Measurements from ENCODE around the gene CFAP161. TPM values are rescaled to one million over a fixed set of nuclear protein-coding genes. Genes with fewer than 3 reads are reported as not detected.

Gene CFAP161
- total and polyA plus RNA-seq, 9 of the 15 experiments (the other 6 are each of a cell fraction or from before 2014, with no cell fraction given) = 25.8 to 83.3 (median 75.6) TPM

- peaks cover 11% of the 10 kb centered on the region; the same call in 1 of the 3 replicates for H3K36me3 ChIP-seq (ENCODE audit: control insufficient read depth, insufficient read depth, low read length)
- no peaks in the 10 kb centered on the region for H3K27me3 ChIP-seq (ENCODE audit: control insufficient read depth in 2 of 2, insufficient read depth in 2 of 2, low read length in 2 of 2)
- no peak overlapping the region for H3K4me3 ChIP-seq
- 0 out of 3 replicates have a peak, but pooled peaks cover 9% of the 10 kb centered on the region for H3K79me2 ChIP-seq (ENCODE audit: control insufficient read depth, insufficient read depth, low read length)
- H3K9me1 ChIP-seq (ENCODE audit: control insufficient read depth, insufficient read depth, low read length) = no peaks in the 10 kb centered on the region
- ChIA-PET POLR2A (interaction anchor here (0.9 kb wide), 1 partner anchor 12 kb away, joined by 4 read pairs; no protein-coding TSS in a partner anchor), CTCF (ENCODE audit: low intra/inter-chr PET ratio) (no interaction called here)
- 0 out of 3 replicates have a peak, but pooled peaks have one; percentile 39 for ATAC-seq
- FAIRE-seq = no peak
- DNase-seq (ENCODE audit: extremely low read depth in 1 of 4, low spot score in 3 of 4) = no peak
- in situ Hi-C loops (cut with MboI) = loop anchor here (25.0 kb wide), 1 partner anchor 652 kb away; no protein-coding TSS in a partner anchor
- no TSS peak for BruUV-seq (replicated peaks)
- WGBS (ENCODE audit: insufficient coverage, low coverage, missing lambda C conversion rate) = 15% methylated on average over 3 of the region's 3 CpGs
- H3K27ac ChIP-seq (ENCODE audit: extremely low read depth, low read depth, low read length) = peak overlapping the region; percentile 2; the same call in 1 of the 3 replicates
- H2AFZ ChIP-seq (ENCODE audit: low read depth, low read length) = no peak overlapping the region; the same call in 1 of the 2 replicates
- TF ChIP-seq RBM15 (IDR thresholded peaks at IDR 0.05; ENCODE audit: insufficient read depth, low read length) (no peak), MAZ (CRISPR knock-in tag; conservative IDR thresholded peaks at IDR 0.05 in 1 of 2, IDR thresholded peaks at IDR 0.05 in 1 of 2) (no peak), ILF3 (IDR thresholded peaks at IDR 0.05; ENCODE audit: borderline replicate concordance) (no peak), NCOA2 (IDR thresholded peaks at IDR 0.05; ENCODE audit: partially characterized antibody in 2 of 2) (peak in 1 of 2 experiments; percentile 52), TSHZ1 (CRISPR knock-in tag; IDR thresholded peaks at IDR 0.05) (no peak), GABPA (tag; conservative IDR thresholded peaks at IDR 0.05; ENCODE audit: low read depth) (no peak)
- no peak overlapping the region for H3K9ac ChIP-seq (ENCODE audit: insufficient read depth in 1 of 2, low read depth in 2 of 2, low read length in 2 of 2)
- no peaks in the 10 kb centered on the region for H4K20me1 ChIP-seq (replicated peaks; ENCODE audit: control insufficient read depth, insufficient read depth, low read length)
- peaks cover 0 to 4% of the 10 kb centered on the region in 2 experiments; a peak in 2 of 5 replicates for H3K4me1 ChIP-seq (replicated peaks in 1 of 2; ENCODE audit: control insufficient read depth in 2 of 2, insufficient read depth in 2 of 2, low read length in 2 of 2)
- intact Hi-C loops (cut with micrococcal nuclease) = no loop called here
- H3K9me3 ChIP-seq (replicated peaks; ENCODE audit: control insufficient read depth, insufficient read depth, low read depth, low read length) = no peaks in the 10 kb centered on the region
- no peak overlapping the region for H3K4me2 ChIP-seq (ENCODE audit: insufficient read depth, low read length)
These were observed 20.2 kb upstream of the CFAP161 start for GRCh38 chr15:81113861-81114291.
